GM19328 (cell line): Measurements from ENCODE around the gene ENPEP.
"Not testable (repeated sequence)": the region's sequence is repeated elsewhere in the genome, so short reads cannot be mapped to it uniquely, and the experiment has no call there.

Experiments used
- ATAC-seq: cut with Tn5 transposase; IDR thresholded peaks from one replicate; pipeline ENCODE4 v1.9.1; 2021; ENCODE audit warnings: mild to moderate bottlenecking, moderate library complexity; ENCODE audit not compliant: unreplicated experiment

The ENPEP gene

GRCh38 chr4:110475881-110476818 is at the start of gene ENPEP:
ENPEP (plus strand) TSS chr4:110476155; CDS start chr4:110476415, 260 bp downstream.
- no peak for ATAC-seq

GRCh38 chr4:110431805-110432204 is 44.1 kb upstream of the ENPEP start:
- not testable (repeated sequence) for ATAC-seq

DNA sequence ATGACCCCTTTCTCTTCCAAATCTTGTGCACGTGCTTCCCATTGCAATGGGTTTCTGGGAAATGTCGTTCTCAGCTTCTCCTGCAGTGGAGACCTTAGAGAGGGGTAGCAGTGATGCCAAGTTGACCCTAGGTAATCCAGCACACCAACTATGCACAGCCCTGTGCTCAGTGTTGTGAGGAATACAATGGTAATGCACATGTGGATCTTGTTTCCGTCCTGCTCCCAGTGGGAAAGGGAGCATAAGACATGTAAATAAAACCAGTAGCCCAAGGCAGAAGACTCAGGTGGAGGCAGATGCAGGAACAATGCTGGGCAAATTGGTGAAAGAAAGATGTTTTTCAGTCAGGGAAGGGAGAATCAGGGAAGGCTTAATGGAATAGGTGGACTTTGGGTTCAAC is 38.7 kb upstream of the ENPEP start:
- ATAC-seq = not testable (repeated sequence)

DNA sequence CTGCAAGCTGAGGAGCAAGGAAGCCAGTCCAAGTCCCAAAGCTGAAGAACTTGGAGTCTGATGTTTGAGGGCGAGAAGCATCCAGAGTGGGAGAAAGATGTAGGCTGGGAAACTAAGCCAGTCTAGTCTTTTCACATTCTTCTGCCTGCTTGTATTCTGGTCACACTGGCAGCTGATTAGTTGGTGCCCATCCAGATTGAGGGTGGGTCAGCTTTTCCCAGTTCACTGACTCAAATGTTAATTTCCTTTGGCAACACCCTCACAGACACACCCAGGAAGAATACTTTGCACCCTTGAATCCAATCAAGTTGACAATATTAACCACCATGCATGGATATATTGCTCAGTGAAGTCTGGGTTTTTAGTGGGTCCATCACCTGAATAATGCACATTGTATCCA is 36.7 kb upstream of the ENPEP start:
- ATAC-seq = not testable (repeated sequence)

GRCh38 chr4:110442309-110442708 is 33.6 kb upstream of the ENPEP start:
- ATAC-seq = no peak

DNA sequence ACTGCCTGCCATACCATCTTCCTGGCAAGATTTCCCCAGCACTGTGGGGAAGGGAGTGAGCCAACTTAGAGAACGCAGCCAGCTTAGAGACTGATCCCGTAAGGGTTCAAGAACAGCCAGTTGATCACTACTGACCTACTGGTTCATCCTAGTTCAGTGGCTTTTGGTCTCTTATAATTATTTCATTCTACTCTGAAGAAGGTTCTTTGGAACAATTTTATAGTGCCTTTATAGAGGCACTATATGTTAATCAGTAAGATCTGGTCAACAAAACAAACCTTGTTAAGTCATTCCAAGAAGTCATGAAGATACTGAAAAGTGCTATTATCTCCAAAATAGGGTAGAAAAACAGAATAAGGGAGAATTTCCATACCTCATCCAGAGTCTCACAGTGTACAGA is 33.2 kb upstream of the ENPEP start:
- no peak for ATAC-seq

GRCh38 chr4:110449947-110450346 is 26.0 kb upstream of the ENPEP start:
- no peak for ATAC-seq

- no peak for ATAC-seq
These were observed 23.4 kb upstream of the ENPEP start for GRCh38 chr4:110452546-110452945.

DNA sequence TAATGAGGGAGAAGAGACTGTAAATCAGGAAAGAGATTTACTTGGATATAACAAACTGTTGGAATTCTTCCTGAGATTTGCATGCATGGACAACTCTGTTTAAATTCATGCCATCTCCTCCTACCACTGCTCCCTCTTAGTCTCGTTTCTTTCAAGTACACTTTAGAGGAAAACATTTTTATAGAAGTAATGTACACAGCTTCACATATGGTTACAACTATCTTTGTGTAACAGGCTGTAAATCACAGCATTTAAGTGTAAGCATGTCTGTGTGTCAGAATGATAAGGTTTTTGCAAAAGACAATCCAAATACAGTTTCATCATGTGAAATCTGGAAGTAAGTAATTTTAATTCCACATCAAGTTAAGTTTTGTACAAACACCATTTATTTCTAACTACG is 21.5 kb upstream of the ENPEP start:
- ATAC-seq = no peak

- ATAC-seq = no peak
These were observed 17.3 kb upstream of the ENPEP start for GRCh38 chr4:110458494-110459266.

GRCh38 chr4:110460074-110460746 is 15.7 kb upstream of the ENPEP start:
- ATAC-seq = no peak

DNA sequence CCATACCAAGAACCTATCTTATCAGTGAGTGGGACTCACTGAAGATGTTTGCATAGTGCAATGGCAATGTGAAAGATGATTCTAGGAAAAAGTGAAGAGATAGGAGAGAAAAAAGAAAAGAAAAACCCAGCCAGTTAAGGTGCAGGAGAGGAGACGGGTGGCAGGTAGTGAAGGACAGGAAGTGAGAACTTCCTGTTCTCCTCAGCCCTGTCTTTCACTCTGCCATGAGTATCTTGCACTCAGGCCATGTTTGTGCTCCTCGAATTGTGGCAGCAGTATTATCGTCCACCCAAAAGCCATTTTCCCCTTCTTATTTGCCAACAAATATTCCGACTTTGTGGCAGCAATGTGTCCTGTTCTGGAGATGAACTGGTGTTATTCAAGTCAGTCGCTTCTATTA is 8.6 kb upstream of the ENPEP start:
- no peak for ATAC-seq

DNA sequence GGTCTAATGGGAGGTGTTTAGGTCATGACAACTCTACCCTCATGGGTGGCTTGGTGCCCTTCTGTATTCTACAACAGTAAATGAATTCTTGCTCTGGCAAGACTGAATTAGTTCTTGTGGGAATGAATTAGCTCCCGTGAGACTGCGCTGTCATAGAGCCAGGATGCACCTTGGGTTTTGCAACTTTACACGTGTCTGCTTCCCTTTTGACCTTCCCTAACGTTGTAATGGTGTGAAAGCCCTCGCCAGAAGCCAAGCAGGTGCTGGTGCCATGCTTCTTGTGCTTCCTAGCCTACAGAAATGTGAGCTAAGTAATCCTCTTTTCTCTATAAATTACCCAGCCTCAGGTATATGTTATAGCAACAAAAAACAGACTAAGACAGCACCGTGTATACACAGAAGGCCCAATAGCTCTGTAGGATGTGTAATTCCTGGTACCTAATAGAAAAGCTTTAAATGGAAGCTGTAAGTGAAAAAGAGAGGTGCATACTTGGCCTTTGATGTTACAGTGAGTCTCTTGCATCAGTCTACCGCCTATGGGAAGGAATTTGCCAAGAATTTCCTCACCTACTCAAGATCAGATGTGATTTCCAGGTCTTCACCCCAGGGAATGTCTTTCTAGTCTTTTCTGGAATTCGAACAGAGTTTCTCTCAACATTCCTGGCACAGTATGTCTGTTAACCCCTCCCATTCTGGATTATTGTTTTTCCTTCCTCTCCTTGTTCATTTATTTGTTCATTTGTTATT is 3.2 kb upstream of the ENPEP start:
- ATAC-seq = no peak

GRCh38 chr4:110474481-110474880 is 1.5 kb upstream of the ENPEP start:
- no peak for ATAC-seq

DNA sequence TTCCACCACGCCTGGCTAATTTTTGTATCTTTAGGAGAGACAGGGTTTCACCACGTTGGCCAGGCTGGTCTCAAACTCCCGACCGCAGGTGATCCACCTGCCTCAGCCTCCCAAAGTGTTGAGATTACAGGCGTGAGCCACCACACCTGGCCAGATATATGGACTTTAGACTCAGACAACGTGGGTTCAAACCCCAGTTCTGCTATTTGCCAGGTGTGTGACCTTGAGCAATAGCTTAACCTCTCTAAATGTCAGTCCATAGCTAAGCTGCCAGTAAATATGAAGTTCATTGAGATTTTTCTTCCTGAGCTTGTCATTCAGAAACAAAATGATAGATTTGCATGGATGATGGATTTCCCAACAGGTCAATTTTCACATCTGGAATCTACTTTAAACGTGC is 875 bp upstream of the ENPEP start:
- ATAC-seq = not testable (repeated sequence)

DNA sequence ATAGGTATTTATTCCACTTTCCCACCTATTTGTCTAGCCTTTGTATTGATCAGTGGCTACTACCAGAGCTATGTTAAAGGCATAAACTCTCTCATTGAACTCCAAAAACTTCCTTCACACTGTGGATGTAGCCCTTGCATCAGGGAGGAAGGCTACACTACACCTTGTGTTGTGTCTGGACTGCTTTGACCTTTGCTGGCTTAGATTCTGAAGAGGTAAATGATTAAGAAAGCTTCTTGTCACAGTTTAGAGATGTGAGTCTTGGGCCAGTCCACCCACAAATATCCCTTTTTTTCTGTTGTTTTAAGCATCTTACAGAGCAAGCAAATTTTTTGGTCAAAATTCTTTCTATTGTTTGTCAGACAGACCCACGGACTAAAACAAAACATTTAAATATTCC is 1.9 kb downstream of the ENPEP start:
- ATAC-seq = no peak

- ATAC-seq = no peak
These were observed 4.1 kb downstream of the ENPEP start for GRCh38 chr4:110480031-110480549.

- no peak for ATAC-seq
These were observed 4.9 kb downstream of the ENPEP start for GRCh38 chr4:110480746-110481271.

- ATAC-seq = no peak
These were observed 7.6 kb downstream of the ENPEP start for GRCh38 chr4:110483516-110483915.

DNA sequence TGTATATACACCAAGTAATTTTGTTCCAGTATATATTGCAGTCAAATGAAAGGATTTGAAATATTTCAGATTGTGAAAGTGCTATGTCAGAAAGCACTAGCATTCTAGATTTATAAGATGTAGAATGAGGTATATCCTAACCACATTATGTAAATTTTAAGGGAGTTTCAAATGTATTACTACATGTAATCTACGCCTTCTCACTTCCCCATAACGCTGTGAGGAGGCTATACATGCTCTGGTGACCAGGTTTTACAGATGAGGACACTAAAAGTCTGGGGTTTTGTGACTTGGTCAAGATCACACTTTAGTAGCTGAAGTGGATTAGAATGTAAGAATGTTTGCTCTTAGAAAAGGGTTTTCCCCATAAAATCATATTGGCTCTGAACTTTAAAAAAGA is 8.1 kb downstream of the ENPEP start:
- peak; percentile 99 for ATAC-seq
